HCT116 (cell line): Measurements from ENCODE around the gene PNMA5. TPM values are rescaled to one million over a fixed set of nuclear protein-coding genes. Genes with fewer than 3 reads are reported as not detected.

Source experiments
- ATAC-seq: fragments of 200-7000 bp; cut with Tn5 transposase; 2 replicates; pipeline ENCODE4 v1.9.1; 2020; ENCODE audit warnings: mild to moderate bottlenecking, moderate library complexity
- BruUV-seq: library from RNA; stranded (reverse); fragments of 400-500 nt; replicated peaks from 2 replicates; lab custom pipeline; 2021; lab: Mats Ljungman, UMichigan
- CTCF ChIA-PET: fragments of 300-600 bp; sonication (Branson Sonifier 250); formaldehyde crosslinking; loops from one replicate; lab custom pipeline; 2021; ENCODE audit warnings: antibody characterized with exemption; lab: Charles Lee
- POLR2A ChIA-PET: fragments of 300-600, 350-600 bp; sonication (Branson Sonifier 250); formaldehyde crosslinking; loops from one replicate; lab custom pipeline; 2021; ENCODE audit warnings: antibody characterized with exemption; lab: Charles Lee
- RAD21 ChIA-PET, 2 experiments: fragments of 300-600 bp; sonication (Branson Sonifier 250); formaldehyde crosslinking; loops; one replicate each; lab custom pipeline; 2023; ENCODE audit warnings: low total read pairs in 2 of 2; ENCODE audit not compliant: uncharacterized antibody in 2 of 2, unreplicated experiment in 2 of 2, low non-redundant PET in 1 of 2; lab: Charles Lee
- DNase-seq: peaks from one replicate; pipeline ENCODE4 v3.0.0-alpha.2; 2010; ENCODE audit warnings: low read depth, low spot score
- H2AFZ ChIP-seq: fragments of 200-600 bp; shearing (Covaris generic), sonication (generic); 2 replicates; pipeline ENCODE4 v1.6.1; 2017; ENCODE audit warnings: low read depth, mixed run types, mixed read lengths, antibody characterized with exemption, low read length; ENCODE audit not compliant: poor library complexity, severe bottlenecking
- H3K27ac ChIP-seq: 2 replicates; pipeline ENCODE4 v1.5.1; 2012; ENCODE audit warnings: low read depth, low read length
- H3K27me3 ChIP-seq: fragments of 200-600 bp; sonication (generic); 2 replicates; pipeline ENCODE4 v1.6.1; 2016; ENCODE audit warnings: mixed run types, low read length, mixed read lengths; ENCODE audit not compliant: insufficient read depth
- H3K36me3 ChIP-seq, 2 experiments: fragments of 200-500 bp in 1 of 2; fragments of 200-600 bp in 1 of 2; sonication (Bioruptor generic) in 1 of 2; sonication (generic) in 1 of 2; 2 replicates each; pipeline versions ENCODE4 v1.5.1 to v1.6.1; 2014 to 2016; ENCODE audit warnings: low read length in 2 of 2, inconsistent platforms in 1 of 2, mixed read lengths in 1 of 2, mixed run types in 1 of 2; ENCODE audit not compliant: insufficient read depth in 2 of 2, control insufficient read depth in 1 of 2
- H3K4me1 ChIP-seq, 2 experiments: fragments of 200-600 bp in 1 of 2; sonication (generic) in 1 of 2; 2 replicates each; pipeline versions ENCODE4 v1.5.1 to v1.6.1; 2012 to 2017; ENCODE audit warnings: low read length in 2 of 2, inconsistent platforms in 1 of 2, mild to moderate bottlenecking in 1 of 2, mixed read lengths in 1 of 2, mixed run types in 1 of 2, moderate library complexity in 1 of 2; ENCODE audit not compliant: insufficient read depth in 2 of 2, control insufficient read depth in 1 of 2
- H3K4me2 ChIP-seq: fragments of 200-600 bp; sonication (generic); 2 replicates; pipeline ENCODE4 v1.6.1; 2017; ENCODE audit warnings: mixed run types, low read length, mixed read lengths
- H3K4me3 ChIP-seq, 2 experiments: fragments of 200-600 bp in 1 of 2; sonication (generic) in 1 of 2; replicated peaks in 1 of 2; 2 replicates each; pipeline ENCODE4 v1.5.1; 2011 to 2016; ENCODE audit warnings: low read length in 2 of 2, control low read depth in 1 of 2, low read depth in 1 of 2, mild to moderate bottlenecking in 1 of 2, mixed read lengths in 1 of 2, mixed run types in 1 of 2
- H3K79me2 ChIP-seq: fragments of 200-600 bp; sonication (generic); 2 replicates; pipeline ENCODE4 v1.6.1; 2017; ENCODE audit warnings: mild to moderate bottlenecking, mixed run types, low read length, moderate library complexity, mixed read lengths; ENCODE audit not compliant: insufficient read depth
- H3K9ac ChIP-seq: fragments of 200-600 bp; sonication (generic); 2 replicates; pipeline ENCODE4 v1.6.1; 2016; ENCODE audit warnings: low read length, mixed read lengths
- H3K9me2 ChIP-seq: fragments of 200-600 bp; sonication (generic), shearing (Covaris generic); 2 replicates; pipeline ENCODE4 v1.6.1; 2017; ENCODE audit warnings: mixed run types, mild to moderate bottlenecking, moderate library complexity; ENCODE audit not compliant: insufficient read depth
- H3K9me3 ChIP-seq, 2 experiments: fragments of 200-500 bp in 1 of 2; fragments of 200-600 bp in 1 of 2; sonication (Bioruptor generic) in 1 of 2; sonication (generic) in 1 of 2; 2 replicates each; pipeline ENCODE4 v1.6.1; 2014 to 2017; ENCODE audit warnings: low read length in 2 of 2, mixed read lengths in 2 of 2, inconsistent platforms in 1 of 2, low read depth in 1 of 2, mild to moderate bottlenecking in 1 of 2, mixed run types in 1 of 2, moderate library complexity in 1 of 2; ENCODE audit not compliant: control insufficient read depth in 1 of 2, insufficient read depth in 1 of 2
- H4K20me1 ChIP-seq: fragments of 200-600 bp; sonication (generic), shearing (Covaris generic); 2 replicates; pipeline ENCODE4 v1.6.1; 2017; ENCODE audit warnings: mixed run types, mild to moderate bottlenecking, moderate library complexity; ENCODE audit not compliant: insufficient read depth
- CBX3 ChIP-seq: IDR thresholded peaks from 2 replicates; pipeline ENCODE4 v1.6.1; 2012; ENCODE audit warnings: low read depth
- EGR1 ChIP-seq: IDR thresholded peaks from 2 replicates; pipeline ENCODE4 v1.6.1; 2012; ENCODE audit warnings: low read depth
- ELF1 ChIP-seq: IDR thresholded peaks from 2 replicates; pipeline ENCODE4 v1.6.1; 2012; ENCODE audit warnings: low read depth, borderline replicate concordance
- EZH2 ChIP-seq: fragments of 200-600 bp; sonication (generic); IDR thresholded peaks from 2 replicates; pipeline ENCODE4 v1.6.1; 2017; ENCODE audit warnings: antibody characterized with exemption, mixed run types
- FOSL1 ChIP-seq: IDR thresholded peaks from 2 replicates; pipeline ENCODE4 v1.6.1; 2012; ENCODE audit warnings: low read depth
- JUND ChIP-seq: IDR thresholded peaks from 2 replicates; pipeline ENCODE4 v1.6.1; 2012
- RAD21 ChIP-seq: IDR thresholded peaks from 2 replicates; pipeline ENCODE4 v1.6.1; 2012; ENCODE audit warnings: low read depth, mild to moderate bottlenecking
- REST ChIP-seq: IDR thresholded peaks from 2 replicates; pipeline ENCODE4 v1.6.1; 2012; ENCODE audit warnings: low read depth
- SIN3A ChIP-seq: IDR thresholded peaks from 2 replicates; pipeline ENCODE4 v1.6.1; 2012; ENCODE audit warnings: low read depth
- SP1 ChIP-seq: IDR thresholded peaks from 2 replicates; pipeline ENCODE4 v1.6.1; 2012; ENCODE audit warnings: low read depth
- TCF7L2 ChIP-seq: IDR thresholded peaks from 2 replicates; pipeline ENCODE4 v1.7.0; 2011; ENCODE audit warnings: borderline replicate concordance, inconsistent platforms; ENCODE audit not compliant: insufficient read depth, insufficient read length; ENCODE audit errors: extremely low read depth
- ZBTB33 ChIP-seq: IDR thresholded peaks from 2 replicates; pipeline ENCODE4 v1.6.1; 2011; ENCODE audit warnings: mild to moderate bottlenecking, low read length, moderate library complexity; ENCODE audit not compliant: insufficient replicate concordance; ENCODE audit errors: extremely low read depth
- ZFX ChIP-seq: fragments of 450-650 bp; IDR thresholded peaks from 2 replicates; pipeline ENCODE4 v1.6.1; 2017
- intact Hi-C: fragments of 100-400 bp; cut with micrococcal nuclease; formaldehyde crosslinking; loops from 2 replicates; pipeline ENCODE4 v1.10.0; 2022
- total RNA-seq: library from RNA; stranded (reverse); gene quantifications from one replicate; pipeline ENCODE4 v1.2.1, GENCODE V29; 2021; ENCODE audit not compliant: unreplicated experiment

PNMA5 gene
- total RNA-seq, 1 experiment from 2014 or later = not detected

GRCh38 chrX:152949114-152949513 is 44.8 kb downstream of the PNMA5 start:
- no peaks in the 10 kb centered on the region for H4K20me1 ChIP-seq
- intact Hi-C loops = no loop called here
- no peaks in the 10 kb centered on the region for H3K79me2 ChIP-seq
- H3K9ac ChIP-seq = no peak overlapping the region
- ChIA-PET POLR2A (no interaction called here), RAD21 (no interaction called here), CTCF (no interaction called here)
- H3K9me2 ChIP-seq = no peaks in the 10 kb centered on the region
- DNase-seq = no peak
- H2AFZ ChIP-seq = no peak overlapping the region
- TF ChIP-seq SP1 (no peak), RAD21 (no peak), FOSL1 (no peak), JUND (no peak), TCF7L2 (no peak), EZH2 (no peak), ZFX (no peak), ELF1 (no peak), ZBTB33 (no peak), EGR1 (no peak), SIN3A (no peak), CBX3 (no peak), REST (no peak)
- ATAC-seq = no peak
- no peaks in the 10 kb centered on the region for H3K27me3 ChIP-seq
- H3K27ac ChIP-seq = no peak overlapping the region
- H3K4me1 ChIP-seq = no peaks in the 10 kb centered on the region
- H3K9me3 ChIP-seq = no peaks in the 10 kb centered on the region
- BruUV-seq = no TSS peak
- no peaks in the 10 kb centered on the region for H3K36me3 ChIP-seq
- no peak overlapping the region for H3K4me3 ChIP-seq
- no peak overlapping the region for H3K4me2 ChIP-seq
